ENCODE data around the gene MYO5A.

The MYO5A gene

GRCh38 chr15:52289629-52290081, 239.0 kb downstream of the MYO5A start:
- TF ChIP-seq CTCF (IDR thresholded peaks at IDR 0.05): no peak

- no peak for TF ChIP-seq CTCF (IDR thresholded peaks at IDR 0.05)
Observed at GRCh38 chr15:52288986-52289385, 239.7 kb downstream of the MYO5A start.

- TF ChIP-seq CTCF (IDR thresholded peaks at IDR 0.05): no peak
Observed at GRCh38 chr15:52288051-52288942, 240.4 kb downstream of the MYO5A start.

- no peak for TF ChIP-seq CTCF (IDR thresholded peaks at IDR 0.05)
Observed at GRCh38 chr15:52287114-52287513, 241.6 kb downstream of the MYO5A start.

- TF ChIP-seq CTCF (IDR thresholded peaks at IDR 0.05): no peak
Observed at GRCh38 chr15:52284164-52284563, 244.5 kb downstream of the MYO5A start.

GRCh38 chr15:52283281-52283680, 245.4 kb downstream of the MYO5A start:
- no peak for TF ChIP-seq CTCF (IDR thresholded peaks at IDR 0.05)

- TF ChIP-seq CTCF (IDR thresholded peaks at IDR 0.05): no peak
Observed at GRCh38 chr15:52282418-52282817, 246.3 kb downstream of the MYO5A start.
